Endodermal cell (in vitro differentiated cells): ENCODE results near the gene NIN. TPM values are rescaled to one million over a fixed set of nuclear protein-coding genes. Genes with fewer than 3 reads are reported as not detected.
A peak's percentile ranks its signal among the peaks of the same experiment; 100 is the strongest.

Source experiments
- DNase-seq: peaks from one replicate; pipeline ENCODE4 v3.0.0-alpha.2; 2017
- H3K27ac ChIP-seq: 2 replicates; pipeline ENCODE4 v1.5.1; 2013; ENCODE audit warnings: mild to moderate bottlenecking, low read depth, low read length, moderate library complexity
- H3K27me3 ChIP-seq: 2 replicates; pipeline ENCODE4 v1.6.1; 2013; ENCODE audit warnings: mild to moderate bottlenecking, low read length, moderate library complexity; ENCODE audit not compliant: insufficient read depth, control insufficient read depth, poor library complexity, severe bottlenecking
- H3K36me3 ChIP-seq: 2 replicates; pipeline ENCODE4 v1.7.0; 2013; ENCODE audit warnings: mild to moderate bottlenecking, low read length, moderate library complexity; ENCODE audit not compliant: control insufficient read depth, insufficient read depth
- H3K4me1 ChIP-seq: one replicate; pipeline ENCODE4 v1.7.0; 2013; ENCODE audit warnings: low read length; ENCODE audit not compliant: control insufficient read depth, insufficient read depth
- H3K4me3 ChIP-seq: 2 replicates; pipeline ENCODE4 v1.5.1; 2013; ENCODE audit warnings: mild to moderate bottlenecking, low read length, moderate library complexity
- H3K9ac ChIP-seq: 2 replicates; pipeline ENCODE4 v1.6.1; 2013; ENCODE audit warnings: mild to moderate bottlenecking, low read length, moderate library complexity; ENCODE audit not compliant: poor library complexity, severe bottlenecking; ENCODE audit errors: extremely low read depth
- H3K9me3 ChIP-seq: 2 replicates; pipeline ENCODE4 v1.6.1; 2013; ENCODE audit warnings: mild to moderate bottlenecking, low read length, moderate library complexity; ENCODE audit not compliant: control insufficient read depth
- H3K27ac Mint-ChIP-seq: 2 replicates; pipeline ENCODE4 v1.8.0; 2020; ENCODE audit warnings: mixed read lengths
- H3K27me3 Mint-ChIP-seq: 2 replicates; pipeline ENCODE4 v1.8.0; 2021; ENCODE audit warnings: mild to moderate bottlenecking, mixed read lengths; ENCODE audit not compliant: insufficient read depth
- H3K36me3 Mint-ChIP-seq: 2 replicates; pipeline ENCODE4 v1.8.0; 2020; ENCODE audit warnings: low read depth, mixed read lengths
- H3K4me1 Mint-ChIP-seq: 2 replicates; pipeline ENCODE4 v1.8.0; 2020; ENCODE audit warnings: mixed read lengths
- H3K4me3 Mint-ChIP-seq: 2 replicates; pipeline ENCODE4 v1.8.0; 2020; ENCODE audit warnings: mild to moderate bottlenecking, moderate library complexity, mixed read lengths
- H3K9me3 Mint-ChIP-seq: 2 replicates; pipeline ENCODE4 v1.8.0; 2020; ENCODE audit warnings: mild to moderate bottlenecking, mixed read lengths
- CTCF ChIP-seq: fragments of 200-600 bp; sonication (generic); conservative IDR thresholded peaks from 2 replicates; pipeline ENCODE4 v1.5.0; 2021; ENCODE audit warnings: antibody characterized with exemption, mild to moderate bottlenecking
- WGBS, 2 experiments: methylation state at CpG; one replicate each; pipeline versions ENCODE4 v1.1.5 to v1.1.7; 2013; ENCODE audit warnings: missing lambda C conversion rate in 2 of 2, mixed read lengths in 1 of 2; ENCODE audit not compliant: insufficient coverage in 1 of 2, insufficient read length in 1 of 2; 5-methylcytosine and 5-hydroxymethylcytosine counted together
- total RNA-seq, 2 donors: library from RNA; stranded (reverse); fragmentation: NEBNext Ultra II Directional in 1 of 2; extraction: Animal tissue kit (Norgen Biotek cat#: 25700) in 1 of 2; gene quantifications; 2 replicates in 1 of 2; 3 replicates in 1 of 2; pipeline ENCODE4 v1.2.1, GENCODE V29; 2021

Gene NIN
- total RNA-seq, 2 donors from 2014 or later = 3.3 to 4.1 TPM

DNA sequence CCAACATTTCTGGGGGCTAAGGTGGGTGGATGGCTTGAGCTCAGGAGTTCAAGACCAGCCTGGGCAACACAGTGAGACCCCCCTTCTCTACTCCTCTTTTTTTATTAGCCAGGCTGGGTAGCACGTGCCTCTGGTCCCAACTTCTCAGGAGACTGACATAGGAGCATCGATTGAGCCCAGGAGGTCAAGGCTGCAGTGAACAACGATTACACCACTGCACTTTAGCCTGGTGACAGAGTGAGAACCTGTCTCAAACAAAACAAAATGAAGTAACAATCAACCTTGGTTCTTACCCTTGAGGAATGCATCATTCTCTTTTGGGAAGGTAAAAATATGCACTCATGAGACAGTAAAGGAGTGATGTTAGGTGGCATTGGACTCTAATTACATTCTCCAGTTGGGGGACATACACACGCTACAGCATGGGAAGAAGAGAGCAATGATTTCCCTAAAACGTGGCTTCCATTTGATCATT is 3.9 kb upstream of the NIN start:
- Histone ChIP-seq H3K36me3 (no peaks in the 10 kb centered on the region), H3K27me3 (peaks cover 92% of the 10 kb centered on the region), H3K9ac (no peak overlapping the region), H3K4me1 (no peaks in the 10 kb centered on the region), H3K4me3 (no peak overlapping the region), H3K9me3 (no peaks in the 10 kb centered on the region), H3K27ac (no peak overlapping the region)
- no peak for TF ChIP-seq CTCF
- Mint-ChIP-seq H3K9me3 (no peaks in the 10 kb centered on the region), H3K4me1 (peaks cover 11% of the 10 kb centered on the region), H3K27ac (no peak overlapping the region), H3K4me3 (no peak overlapping the region), H3K36me3 (no peaks in the 10 kb centered on the region), H3K27me3 (peaks cover 93% of the 10 kb centered on the region)
- WGBS, 2 experiments = 86 to 88% methylated on average over 5 of the region's 5 CpGs
- no peak for DNase-seq

DNA sequence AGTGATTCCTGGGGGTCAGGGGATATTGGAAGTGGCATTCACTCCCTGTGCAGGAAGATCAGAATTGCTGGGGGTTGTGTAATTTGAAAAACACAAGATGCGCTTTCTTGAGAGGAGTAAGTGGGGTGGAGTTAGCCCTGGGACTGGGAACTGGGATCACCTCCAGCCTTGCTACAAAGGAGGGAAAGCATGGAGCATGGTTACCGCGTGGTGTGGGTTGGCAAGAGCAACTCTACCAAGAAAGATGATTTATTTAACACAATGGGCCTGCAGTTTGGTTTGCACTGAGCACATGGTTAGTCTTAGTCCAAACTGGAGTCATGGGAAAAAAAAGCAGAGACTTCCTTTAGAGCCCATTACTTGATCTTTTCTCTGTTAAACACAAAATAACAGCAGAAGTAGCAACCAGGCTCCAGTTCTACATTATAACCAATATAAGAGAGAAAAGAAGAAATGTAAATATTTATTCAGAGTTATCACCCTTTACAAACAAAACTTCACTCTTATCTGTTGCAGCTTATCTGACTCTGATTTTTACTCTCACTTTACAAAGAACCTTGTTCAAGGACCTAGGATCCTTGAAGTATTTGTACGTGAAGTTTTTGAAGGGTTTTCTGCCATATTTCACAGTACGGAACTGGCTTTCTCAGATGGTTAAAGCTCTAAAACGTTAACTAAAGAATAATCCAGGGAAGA is 2.1 kb upstream of the NIN start:
- Histone ChIP-seq H3K4me1 (no peaks in the 10 kb centered on the region), H3K27me3 (peaks cover 92% of the 10 kb centered on the region), H3K27ac (no peak overlapping the region), H3K9ac (no peak overlapping the region), H3K36me3 (no peaks in the 10 kb centered on the region), H3K9me3 (no peaks in the 10 kb centered on the region), H3K4me3 (no peak overlapping the region)
- H3K9me3 Mint-ChIP-seq = no peaks in the 10 kb centered on the region
- DNase-seq = no peak
- no peak overlapping the region for H3K27ac Mint-ChIP-seq
- no peaks in the 10 kb centered on the region for H3K36me3 Mint-ChIP-seq
- 80 to 85% methylated on average over 3 to 6 of the region's 6 CpGs for WGBS, 2 experiments
- peaks cover 93% of the 10 kb centered on the region for H3K27me3 Mint-ChIP-seq
- no peak overlapping the region for H3K4me3 Mint-ChIP-seq
- TF ChIP-seq CTCF = no peak
- H3K4me1 Mint-ChIP-seq = peaks cover 14% of the 10 kb centered on the region

- H3K9ac ChIP-seq = no peak overlapping the region
- H3K4me1 Mint-ChIP-seq = peaks cover 14% of the 10 kb centered on the region
- H3K4me3 ChIP-seq = peak overlapping the region; percentile 75
- TF ChIP-seq CTCF = no peak
- peaks cover 92% of the 10 kb centered on the region for H3K27me3 ChIP-seq
- H3K36me3 Mint-ChIP-seq = no peaks in the 10 kb centered on the region
- H3K27ac ChIP-seq = no peak overlapping the region
- peaks cover 2% of the 10 kb centered on the region for H3K9me3 Mint-ChIP-seq
- H3K4me1 ChIP-seq = no peaks in the 10 kb centered on the region
- peaks cover 93% of the 10 kb centered on the region for H3K27me3 Mint-ChIP-seq
- peak overlapping the region; percentile 68 for H3K4me3 Mint-ChIP-seq
- H3K27ac Mint-ChIP-seq = no peak overlapping the region
- no peaks in the 10 kb centered on the region for H3K36me3 ChIP-seq
- 5 to 9% methylated on average over 4 to 10 of the region's 10 CpGs for WGBS, 2 experiments
- no peak for DNase-seq
- H3K9me3 ChIP-seq = no peaks in the 10 kb centered on the region
Observed at GRCh38 chr14:50831726-50832168, 785 bp upstream of the NIN start.
